Subcutaneous abdominal adipose tissue (tissue), 5 donors: ENCODE data around the gene UBA3.

ENCODE experiments used
- H3K27ac ChIP-seq: one replicate; pipeline ENCODE4 v1.7.0; 2013; ENCODE audit warnings: low read depth, mild to moderate bottlenecking, inconsistent platforms, low read length, moderate library complexity
- H3K27me3 ChIP-seq, 5 donors: one replicate each; pipeline ENCODE4 v1.7.0; 2013; ENCODE audit warnings: low read length in 5 of 5, inconsistent platforms in 1 of 5; ENCODE audit not compliant: control insufficient read depth in 5 of 5, insufficient read depth in 4 of 5
- H3K36me3 ChIP-seq, 5 donors: one replicate each; pipeline ENCODE4 v1.7.0; 2013; ENCODE audit warnings: low read length in 5 of 5; ENCODE audit not compliant: control insufficient read depth in 5 of 5, insufficient read depth in 5 of 5
- H3K4me1 ChIP-seq, 5 donors: one replicate each; pipeline ENCODE4 v1.7.0; 2013; ENCODE audit warnings: low read length in 5 of 5, mild to moderate bottlenecking in 3 of 5, moderate library complexity in 1 of 5; ENCODE audit not compliant: control insufficient read depth in 5 of 5, insufficient read depth in 5 of 5
- H3K4me3 ChIP-seq, 5 donors: one replicate each; pipeline ENCODE4 v1.7.0; 2013; ENCODE audit warnings: low read length in 5 of 5, low read depth in 1 of 5
- H3K9ac ChIP-seq, 5 donors: one replicate each; pipeline ENCODE4 v1.7.0; 2013; ENCODE audit warnings: low read length in 5 of 5, mild to moderate bottlenecking in 4 of 5, moderate library complexity in 3 of 5
- H3K9me3 ChIP-seq, 5 donors: one replicate each; pipeline ENCODE4 v1.7.0; 2013; ENCODE audit warnings: low read length in 5 of 5; ENCODE audit not compliant: control insufficient read depth in 5 of 5
- donor health status: healthy.
- donor health status: healthy.
- donor health status: healthy.
- donor health status: healthy.
- donor health status: healthy.

The UBA3 gene

GRCh38 chr3:69082361-69082760 is 2.2 kb upstream of the UBA3 start:
- Histone ChIP-seq H3K4me3 (no peak overlapping the region), H3K9ac (peak overlapping the region in 2 of 5 donors; percentile 2 to 25), H3K36me3 (no peaks in the 10 kb centered on the region), H3K27ac (peak overlapping the region; percentile 99), H3K9me3 (no peaks in the 10 kb centered on the region), H3K27me3 (no peaks in the 10 kb centered on the region), H3K4me1 (peaks cover 14 to 69% (median 63%) of the 10 kb centered on the region in 5 donors)

GRCh38 chr3:69081583-69082262 is 1.6 kb upstream of the UBA3 start:
- H3K9me3 ChIP-seq: no peaks in the 10 kb centered on the region
- H3K36me3 ChIP-seq: no peaks in the 10 kb centered on the region
- no peak overlapping the region for H3K9ac ChIP-seq
- no peak overlapping the region for H3K4me3 ChIP-seq
- peaks cover 14 to 62% (median 58%) of the 10 kb centered on the region in 5 donors for H3K4me1 ChIP-seq
- H3K27me3 ChIP-seq: no peaks in the 10 kb centered on the region
- peak overlapping the region; percentile 99 for H3K27ac ChIP-seq

GRCh38 chr3:69079269-69080159 is 651 bp downstream of the UBA3 start:
- Histone ChIP-seq H3K4me3 (peak overlapping the region; percentile 75 to 85 (median 80)), H3K9me3 (no peaks in the 10 kb centered on the region), H3K36me3 (peaks cover 0 to under 1% (median 0%) of the 10 kb centered on the region in 5 donors), H3K4me1 (peaks cover 9 to 47% (median 44%) of the 10 kb centered on the region in 5 donors), H3K27ac (peak overlapping the region; percentile 65), H3K9ac (peak overlapping the region; percentile 69 to 85 (median 75)), H3K27me3 (no peaks in the 10 kb centered on the region)

GRCh38 chr3:69072928-69073327 is 7.2 kb downstream of the UBA3 start:
- Histone ChIP-seq H3K4me1 (peaks cover 0 to 4% (median 4%) of the 10 kb centered on the region in 5 donors), H3K9me3 (no peaks in the 10 kb centered on the region), H3K36me3 (peaks cover 9 to 38% (median 17%) of the 10 kb centered on the region in 5 donors), H3K27ac (no peak overlapping the region), H3K9ac (no peak overlapping the region), H3K27me3 (no peaks in the 10 kb centered on the region), H3K4me3 (no peak overlapping the region)

GRCh38 chr3:69066121-69066520 is 14.0 kb downstream of the UBA3 start:
- Histone ChIP-seq H3K27ac (no peak overlapping the region), H3K4me3 (no peak overlapping the region), H3K4me1 (peaks cover 0 to 7% (median 0%) of the 10 kb centered on the region in 5 donors), H3K27me3 (no peaks in the 10 kb centered on the region), H3K9ac (no peak overlapping the region), H3K36me3 (peaks cover 20 to 32% (median 25%) of the 10 kb centered on the region in 5 donors), H3K9me3 (no peaks in the 10 kb centered on the region)

- Histone ChIP-seq H3K36me3 (peaks cover 24 to 31% (median 29%) of the 10 kb centered on the region in 5 donors), H3K27me3 (no peaks in the 10 kb centered on the region), H3K4me3 (no peak overlapping the region), H3K9ac (no peak overlapping the region), H3K27ac (no peak overlapping the region), H3K4me1 (peaks cover 0 to 7% (median 0%) of the 10 kb centered on the region in 5 donors), H3K9me3 (no peaks in the 10 kb centered on the region)
These were observed 14.7 kb downstream of the UBA3 start for GRCh38 chr3:69065318-69065964.

GRCh38 chr3:69063636-69064035 is 16.5 kb downstream of the UBA3 start:
- H3K4me1 ChIP-seq: peaks cover 0 to 7% (median 0%) of the 10 kb centered on the region in 5 donors
- H3K9ac ChIP-seq: peak overlapping the region in 1 of 5 donors; percentile 20
- peaks cover 28 to 43% (median 38%) of the 10 kb centered on the region in 5 donors for H3K36me3 ChIP-seq
- no peaks in the 10 kb centered on the region for H3K9me3 ChIP-seq
- no peak overlapping the region for H3K27ac ChIP-seq
- H3K4me3 ChIP-seq: no peak overlapping the region
- no peaks in the 10 kb centered on the region for H3K27me3 ChIP-seq

- Histone ChIP-seq H3K36me3 (peaks cover 35 to 66% (median 52%) of the 10 kb centered on the region in 5 donors), H3K27me3 (no peaks in the 10 kb centered on the region), H3K4me1 (peaks cover 0 to 7% (median 0%) of the 10 kb centered on the region in 5 donors), H3K9me3 (no peaks in the 10 kb centered on the region), H3K4me3 (no peak overlapping the region), H3K9ac (no peak overlapping the region), H3K27ac (no peak overlapping the region)
These were observed 20.5 kb downstream of the UBA3 start for GRCh38 chr3:69059688-69060087.

- H3K27ac ChIP-seq: no peak overlapping the region
- H3K27me3 ChIP-seq: no peaks in the 10 kb centered on the region
- peaks cover 0 to 3% (median 0%) of the 10 kb centered on the region in 5 donors for H3K4me1 ChIP-seq
- H3K4me3 ChIP-seq: no peak overlapping the region
- no peaks in the 10 kb centered on the region for H3K9me3 ChIP-seq
- H3K36me3 ChIP-seq: peaks cover 36 to 67% (median 53%) of the 10 kb centered on the region in 5 donors
- no peak overlapping the region for H3K9ac ChIP-seq
These were observed 21.3 kb downstream of the UBA3 start for GRCh38 chr3:69058947-69059224.
